ENCODE results near the gene HDAC8. TPM values are rescaled to one million over a fixed set of nuclear protein-coding genes. Genes with fewer than 3 reads are reported as not detected.

Gene HDAC8
- total RNA-seq, 1 donor from 2014 or later, result 30.1 TPM

DNA sequence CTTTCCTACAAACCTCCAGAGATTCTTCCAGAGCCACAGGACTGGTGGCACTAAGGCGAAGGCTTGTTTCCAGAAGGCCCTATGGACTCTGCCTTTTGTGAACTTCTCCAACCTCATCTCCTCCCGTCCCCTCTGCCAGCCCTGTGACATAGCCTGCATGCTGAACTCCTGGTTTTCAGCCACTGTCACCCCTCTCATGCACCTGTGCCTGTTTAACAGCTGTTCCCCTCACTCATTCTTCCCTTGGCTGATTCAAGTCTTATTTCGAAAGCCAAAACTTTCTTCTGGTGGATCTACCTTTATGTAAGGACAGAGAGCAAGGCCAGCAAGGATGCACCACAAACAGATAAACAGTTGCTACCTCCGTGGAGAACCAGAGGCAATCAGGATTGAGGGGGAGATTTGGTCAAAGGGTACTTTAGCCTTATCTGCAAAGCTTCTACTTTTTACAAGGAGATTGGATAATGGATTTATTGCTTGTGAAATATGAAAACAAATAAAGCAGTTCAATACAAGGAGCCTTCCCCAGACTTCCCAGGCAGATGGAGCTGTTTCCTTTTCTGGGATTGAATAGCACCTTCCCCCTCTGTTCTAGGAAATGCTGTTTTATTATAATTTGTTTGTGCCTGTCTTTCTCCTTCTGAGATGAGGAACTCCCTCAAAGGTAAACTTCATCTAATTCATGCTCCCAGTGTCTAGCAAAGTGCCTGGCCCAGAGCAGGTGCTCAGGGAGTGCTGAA lies 272.6 kb downstream of the HDAC8 start:
- Mint-ChIP-seq H3K4me1 (ENCODE audit: unreplicated experiment) (peaks cover 7% of the 10 kb centered on the region), H3K27me3 (ENCODE audit: unreplicated experiment) (peaks cover 62% of the 10 kb centered on the region), H3K4me3 (ENCODE audit: unreplicated experiment) (no peak overlapping the region), H3K27ac (ENCODE audit: unreplicated experiment) (no peak overlapping the region), H3K9me3 (ENCODE audit: unreplicated experiment) (no peaks in the 10 kb centered on the region), H3K36me3 (ENCODE audit: unreplicated experiment) (peaks cover 4% of the 10 kb centered on the region)
- TF ChIP-seq, protein P1, sequence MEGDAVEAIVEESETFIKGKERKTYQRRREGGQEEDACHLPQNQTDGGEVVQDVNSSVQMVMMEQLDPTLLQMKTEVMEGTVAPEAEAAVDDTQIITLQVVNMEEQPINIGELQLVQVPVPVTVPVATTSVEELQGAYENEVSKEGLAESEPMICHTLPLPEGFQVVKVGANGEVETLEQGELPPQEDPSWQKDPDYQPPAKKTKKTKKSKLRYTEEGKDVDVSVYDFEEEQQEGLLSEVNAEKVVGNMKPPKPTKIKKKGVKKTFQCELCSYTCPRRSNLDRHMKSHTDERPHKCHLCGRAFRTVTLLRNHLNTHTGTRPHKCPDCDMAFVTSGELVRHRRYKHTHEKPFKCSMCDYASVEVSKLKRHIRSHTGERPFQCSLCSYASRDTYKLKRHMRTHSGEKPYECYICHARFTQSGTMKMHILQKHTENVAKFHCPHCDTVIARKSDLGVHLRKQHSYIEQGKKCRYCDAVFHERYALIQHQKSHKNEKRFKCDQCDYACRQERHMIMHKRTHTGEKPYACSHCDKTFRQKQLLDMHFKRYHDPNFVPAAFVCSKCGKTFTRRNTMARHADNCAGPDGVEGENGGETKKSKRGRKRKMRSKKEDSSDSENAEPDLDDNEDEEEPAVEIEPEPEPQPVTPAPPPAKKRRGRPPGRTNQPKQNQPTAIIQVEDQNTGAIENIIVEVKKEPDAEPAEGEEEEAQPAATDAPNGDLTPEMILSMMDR (IDR thresholded peaks at IDR 0.05), result no peak
- DNase-seq (ENCODE audit: extremely low spot score, unreplicated experiment), result no peak

DNA sequence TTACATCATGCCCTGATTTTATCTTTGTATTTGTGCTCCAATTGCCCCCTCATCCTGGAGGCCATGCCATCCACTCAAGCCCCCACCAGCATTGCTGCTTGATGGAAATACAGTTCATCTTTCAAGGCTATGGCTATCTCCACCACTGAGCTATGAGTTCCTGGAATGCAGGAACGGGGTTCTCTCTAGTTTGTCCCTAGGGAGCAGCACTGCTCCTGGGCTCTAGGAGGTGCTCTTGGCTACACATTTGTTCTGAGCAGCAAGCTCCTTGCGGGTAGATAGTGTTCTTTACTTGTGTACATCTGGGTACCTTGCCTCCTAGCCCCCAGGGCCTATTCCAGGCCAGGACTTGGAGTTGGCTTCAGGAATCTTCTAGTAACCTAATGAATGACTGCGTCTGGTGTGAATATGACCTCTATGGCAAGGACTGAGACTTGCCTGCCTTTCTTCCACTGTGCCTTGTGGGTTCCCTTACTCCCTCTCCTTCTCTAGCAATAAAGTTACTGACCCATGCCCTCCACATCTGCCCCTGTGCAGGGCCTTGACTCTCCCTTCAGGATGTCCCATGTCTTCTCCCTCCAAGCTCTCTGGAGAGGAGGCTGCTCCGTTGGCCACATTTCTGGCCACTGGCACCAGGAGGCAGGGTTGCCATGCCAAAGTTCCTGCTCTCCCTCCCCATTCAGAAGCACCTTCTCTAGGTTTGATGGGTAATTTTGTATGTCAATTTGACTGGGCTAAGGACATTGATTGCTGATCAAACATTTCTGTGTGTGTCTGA lies 274.5 kb downstream of the HDAC8 start:
- H3K27me3 Mint-ChIP-seq (ENCODE audit: unreplicated experiment), result peaks cover 50% of the 10 kb centered on the region
- TF ChIP-seq, protein P1 (IDR thresholded peaks at IDR 0.05), result no peak
- H3K27ac Mint-ChIP-seq (ENCODE audit: unreplicated experiment), result no peak overlapping the region
- H3K4me1 Mint-ChIP-seq (ENCODE audit: unreplicated experiment), result no peaks in the 10 kb centered on the region
- no peak overlapping the region for H3K4me3 Mint-ChIP-seq (ENCODE audit: unreplicated experiment)
- peak; percentile 40 for DNase-seq (ENCODE audit: extremely low spot score, unreplicated experiment)
- H3K9me3 Mint-ChIP-seq (ENCODE audit: unreplicated experiment), result no peaks in the 10 kb centered on the region
- peaks cover 4% of the 10 kb centered on the region for H3K36me3 Mint-ChIP-seq (ENCODE audit: unreplicated experiment)

DNA sequence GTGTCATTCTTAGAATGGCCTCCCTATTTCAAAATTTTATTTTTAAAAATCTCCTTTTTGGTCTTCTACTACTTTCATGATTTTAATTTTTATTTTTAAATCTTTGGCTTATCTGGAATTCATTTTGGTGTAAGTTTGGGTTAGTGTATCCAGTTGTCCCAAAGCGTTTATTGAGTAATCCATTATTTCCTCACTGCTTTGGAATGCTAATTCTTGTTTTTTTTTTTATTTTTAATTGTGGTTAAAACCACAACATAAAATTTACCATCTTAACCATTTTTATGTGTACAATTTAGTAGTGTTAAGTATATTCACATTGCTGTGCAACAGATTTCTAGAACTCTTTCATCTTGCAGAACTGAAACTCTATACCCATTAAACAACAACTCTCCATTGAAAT lies 275.7 kb downstream of the HDAC8 start:
- no peak overlapping the region for H3K4me3 Mint-ChIP-seq (ENCODE audit: unreplicated experiment)
- TF ChIP-seq, protein P1 (IDR thresholded peaks at IDR 0.05), result no peak
- DNase-seq (ENCODE audit: extremely low spot score, unreplicated experiment), result no peak
- no peak overlapping the region for H3K27ac Mint-ChIP-seq (ENCODE audit: unreplicated experiment)
- H3K9me3 Mint-ChIP-seq (ENCODE audit: unreplicated experiment), result no peaks in the 10 kb centered on the region
- H3K27me3 Mint-ChIP-seq (ENCODE audit: unreplicated experiment), result peaks cover 51% of the 10 kb centered on the region
- H3K4me1 Mint-ChIP-seq (ENCODE audit: unreplicated experiment), result no peaks in the 10 kb centered on the region
- no peaks in the 10 kb centered on the region for H3K36me3 Mint-ChIP-seq (ENCODE audit: unreplicated experiment)

DNA sequence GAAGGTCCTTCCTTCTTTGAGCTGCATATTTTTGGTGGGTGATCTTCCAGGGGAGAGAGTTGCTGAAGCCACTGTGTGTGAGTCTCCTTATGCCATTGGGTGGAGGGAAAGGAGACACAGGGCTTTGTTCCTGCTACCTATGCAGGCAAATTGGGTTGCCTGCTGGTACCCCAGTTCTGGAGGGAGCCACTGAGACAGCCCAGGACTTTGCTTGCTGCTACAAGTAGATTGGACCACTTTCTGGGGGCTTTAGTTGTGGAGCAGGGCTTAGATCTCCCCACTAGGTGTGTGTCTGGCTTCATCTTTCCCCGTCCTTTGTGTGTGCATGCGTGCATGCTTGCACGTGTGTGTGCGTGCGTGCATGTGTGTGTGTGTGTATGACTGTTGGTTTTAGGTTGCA lies 276.9 kb downstream of the HDAC8 start:
- Mint-ChIP-seq H3K4me3 (ENCODE audit: unreplicated experiment) (no peak overlapping the region), H3K27ac (ENCODE audit: unreplicated experiment) (no peak overlapping the region), H3K36me3 (ENCODE audit: unreplicated experiment) (no peaks in the 10 kb centered on the region), H3K27me3 (ENCODE audit: unreplicated experiment) (peaks cover 53% of the 10 kb centered on the region), H3K4me1 (ENCODE audit: unreplicated experiment) (no peaks in the 10 kb centered on the region), H3K9me3 (ENCODE audit: unreplicated experiment) (no peaks in the 10 kb centered on the region)
- TF ChIP-seq, protein P1 (IDR thresholded peaks at IDR 0.05), result no peak
- peak; percentile 46 for DNase-seq (ENCODE audit: extremely low spot score, unreplicated experiment)

DNA sequence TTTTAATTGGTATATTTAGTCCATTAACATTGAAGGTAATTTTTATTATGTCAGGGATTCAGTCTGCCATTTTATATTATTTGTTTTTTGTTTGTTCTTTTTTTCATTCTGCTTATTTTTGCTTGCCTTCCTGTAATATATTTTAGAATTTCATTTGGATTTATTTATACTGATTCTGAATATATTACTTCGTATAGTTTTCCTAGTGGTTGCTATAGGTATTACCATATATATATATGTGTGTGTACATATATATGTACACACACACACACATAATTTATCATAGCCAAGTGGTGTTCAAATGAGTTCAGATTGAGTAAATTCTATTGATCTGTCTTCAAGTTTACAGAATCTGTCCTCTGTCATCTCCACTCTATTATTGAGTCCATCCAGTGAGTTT lies 278.1 kb downstream of the HDAC8 start:
- Mint-ChIP-seq H3K4me3 (ENCODE audit: unreplicated experiment) (no peak overlapping the region), H3K27ac (ENCODE audit: unreplicated experiment) (no peak overlapping the region), H3K4me1 (ENCODE audit: unreplicated experiment) (no peaks in the 10 kb centered on the region), H3K36me3 (ENCODE audit: unreplicated experiment) (no peaks in the 10 kb centered on the region), H3K27me3 (ENCODE audit: unreplicated experiment) (peaks cover 51% of the 10 kb centered on the region), H3K9me3 (ENCODE audit: unreplicated experiment) (no peaks in the 10 kb centered on the region)
- TF ChIP-seq, protein P1 (IDR thresholded peaks at IDR 0.05), result no peak
- no peak for DNase-seq (ENCODE audit: extremely low spot score, unreplicated experiment)

Data from osteocyte (in vitro differentiated cells).